Posterior cingulate gyrus (tissue), 11 donors: ENCODE results near the gene MAP2K5.
A peak's percentile ranks its signal among the peaks of the same experiment; 100 is the strongest.

ENCODE experiments used
- DNase-seq, 10 donors: peaks; one replicate each; pipeline versions ENCODE4 v3.0.0 to v3.0.0-alpha.2; 2020 to 2021; ENCODE audit warnings: mixed read lengths in 3 of 10
- intact Hi-C: fragments of 100-400 bp; cut with DNase I; formaldehyde crosslinking; loops from one replicate; pipeline ENCODE4 v1.15.1; 2023

Gene MAP2K5

DNA sequence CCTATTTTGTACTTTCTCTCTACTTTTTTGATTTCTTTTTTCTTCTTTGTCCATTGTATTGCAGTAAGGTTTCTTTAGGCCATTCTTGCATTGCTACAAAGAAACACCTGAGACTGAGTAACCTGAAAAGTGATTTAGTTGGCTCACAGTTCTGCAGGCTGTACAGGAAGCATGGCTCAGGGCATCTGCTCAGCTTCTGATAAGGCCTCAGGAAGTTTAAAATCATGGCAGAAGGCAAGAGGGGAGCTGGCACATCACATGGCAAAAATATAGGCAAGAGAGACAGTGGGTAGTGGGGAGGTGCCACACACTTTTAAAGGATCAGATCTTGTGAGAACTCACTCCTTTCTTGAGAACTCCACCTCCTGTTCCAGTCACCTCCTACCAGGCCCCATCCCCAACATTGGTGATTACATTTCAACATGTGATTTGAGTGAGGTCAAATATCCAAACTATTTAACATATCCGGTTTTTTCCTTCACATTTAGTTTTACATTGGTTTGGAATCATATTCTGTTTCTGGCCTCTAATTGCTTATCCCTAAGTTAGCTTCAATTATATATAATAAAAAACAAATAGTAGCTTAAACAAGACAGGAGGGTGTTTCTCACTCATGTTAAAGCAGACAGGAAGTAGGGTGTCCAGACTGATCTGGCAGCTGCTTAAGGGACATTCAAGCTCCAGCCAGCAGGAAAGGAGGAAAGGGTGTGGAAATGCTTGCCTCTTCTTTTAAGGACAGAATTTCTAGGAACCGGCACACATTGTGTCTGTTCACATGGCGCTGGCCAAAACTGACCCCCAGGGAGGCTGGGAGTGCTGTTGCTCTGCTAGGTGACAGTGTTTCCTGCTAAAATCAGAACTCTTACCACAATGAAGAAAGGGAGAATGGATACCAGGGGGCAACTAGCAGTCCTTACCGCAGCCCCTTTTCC is 254.0 kb downstream of the MAP2K5 start:
- no peak for DNase-seq
- intact Hi-C loops: no loop called here

- no peak for DNase-seq
- intact Hi-C loops: no loop called here
These were observed 257.3 kb downstream of the MAP2K5 start for GRCh38 chr15:67799801-67800205.

- intact Hi-C loops: no loop called here
These were observed 258.6 kb downstream of the MAP2K5 start for GRCh38 chr15:67801142-67801541.

DNA sequence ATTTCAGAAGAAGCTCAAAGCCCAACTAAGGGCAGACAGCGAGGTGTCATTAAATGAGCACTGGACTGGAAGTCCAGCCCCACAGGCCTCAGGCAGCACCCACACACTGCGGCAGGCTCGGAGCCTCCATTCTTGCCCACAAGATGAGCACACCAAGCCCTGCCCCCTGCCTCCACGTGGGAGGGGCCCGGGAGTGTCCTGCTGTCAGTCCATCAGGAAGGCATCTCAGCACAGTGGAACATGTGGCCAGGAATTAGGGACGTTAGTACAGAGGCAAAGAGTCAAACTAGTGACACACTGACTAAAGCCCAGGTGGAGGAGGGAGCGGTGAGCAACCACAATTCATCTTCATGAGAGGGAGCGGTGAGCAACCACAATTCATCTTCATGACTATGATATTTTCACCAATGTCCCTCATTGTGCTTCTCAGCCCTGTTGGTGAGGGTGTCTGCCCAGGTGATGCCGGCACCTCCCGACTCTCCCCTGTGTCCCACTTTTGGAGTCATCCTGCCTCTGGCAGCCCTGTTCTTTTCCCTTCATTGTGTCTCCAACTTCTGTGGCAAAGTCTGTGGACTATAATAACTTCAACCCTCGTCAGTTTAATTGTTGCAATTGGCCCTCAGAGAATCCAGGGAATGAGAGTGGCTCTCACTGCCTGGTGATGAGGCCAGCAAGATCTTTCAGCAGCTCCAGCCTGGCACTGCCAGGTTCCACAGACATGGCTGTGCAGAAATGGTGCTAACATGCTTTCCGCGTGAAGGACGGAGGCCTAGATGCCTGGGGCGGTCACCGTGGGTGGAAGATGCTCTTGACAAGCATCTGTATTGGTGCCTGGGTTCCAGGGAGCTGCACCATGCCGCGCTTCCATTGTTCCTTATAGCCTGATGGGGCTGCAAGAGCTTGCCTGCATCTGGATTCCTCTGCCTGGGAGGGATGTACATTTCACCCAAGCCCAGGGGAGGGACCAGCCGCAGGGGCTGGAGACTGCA is 259.7 kb downstream of the MAP2K5 start:
- intact Hi-C loops: no loop called here

More at GRCh38 chr15:67801142-67801541, 258.6 kb downstream of the MAP2K5 start:
- DNase-seq: no peak

DNA sequence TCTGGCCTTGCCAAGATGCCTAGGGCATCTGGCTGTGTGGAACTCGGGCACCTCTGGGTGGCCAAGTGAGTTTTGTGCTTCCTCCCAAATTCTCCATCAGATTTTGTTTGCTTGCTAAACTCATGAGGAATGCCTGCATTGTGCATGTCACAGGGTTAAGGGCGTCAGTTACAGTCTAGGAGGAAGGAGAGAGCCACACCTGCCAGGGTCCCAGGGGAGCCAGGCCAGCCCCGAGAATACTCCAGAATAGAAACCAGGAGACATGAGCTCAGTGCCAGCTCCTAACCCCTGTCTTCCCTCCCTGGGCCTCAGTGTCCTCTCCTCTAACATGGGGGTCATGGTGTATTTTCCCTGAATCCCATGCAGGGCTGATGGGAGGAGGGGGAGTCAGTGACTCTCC is 260.8 kb downstream of the MAP2K5 start:
- no peak for DNase-seq
- intact Hi-C loops: no loop called here

More for the DNA sequence above, 259.7 kb downstream of the MAP2K5 start:
- no peak for DNase-seq

DNA sequence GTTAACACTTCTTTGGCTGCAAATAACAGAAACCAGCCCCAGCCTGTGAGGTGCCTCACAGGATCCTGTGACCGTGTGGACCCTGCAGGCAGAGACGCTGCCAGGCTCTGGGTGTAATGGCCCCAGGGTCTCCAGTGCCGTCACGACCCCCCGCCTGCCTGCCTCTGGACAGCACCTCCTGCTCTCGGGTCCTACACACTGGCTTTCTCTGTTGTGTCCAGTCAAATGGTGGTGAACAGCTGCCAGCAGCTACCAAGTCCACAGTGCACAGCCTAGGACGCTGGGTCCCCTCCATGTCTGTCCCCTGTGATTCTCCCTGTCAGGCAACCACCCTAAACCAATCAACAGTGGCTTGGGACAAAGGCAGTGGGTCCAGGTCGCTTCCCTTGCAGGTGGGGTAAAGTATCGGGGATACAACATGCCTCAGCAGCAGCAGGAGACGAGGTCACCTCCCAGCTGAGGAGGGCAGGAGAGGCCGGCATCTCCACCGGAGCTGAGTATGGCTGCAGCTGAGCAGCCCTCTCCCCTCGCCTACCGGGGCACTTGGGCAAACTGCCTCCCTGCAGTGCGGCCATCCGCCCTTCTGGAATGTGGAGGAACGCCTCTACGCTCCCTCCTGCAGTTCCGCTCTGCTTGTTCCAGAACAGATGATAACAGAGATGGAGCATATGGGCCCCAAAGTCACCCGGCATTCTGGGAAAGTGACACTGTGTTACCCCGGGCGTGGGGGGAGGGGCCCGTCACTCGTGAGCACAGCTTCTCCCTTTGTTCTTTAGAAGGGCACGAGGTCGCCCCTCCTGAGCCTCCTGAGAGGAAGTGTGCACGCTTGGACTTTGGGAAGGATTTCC is 261.7 kb downstream of the MAP2K5 start:
- DNase-seq: no peak
- intact Hi-C loops: no loop called here

GRCh38 chr15:67805008-67805665 is 262.6 kb downstream of the MAP2K5 start:
- DNase-seq: no peak
- intact Hi-C loops: no loop called here

GRCh38 chr15:67805666-67806516 is 263.4 kb downstream of the MAP2K5 start:
- DNase-seq: peak in 1 of 10 donors; percentile 5
- intact Hi-C loops: no loop called here

GRCh38 chr15:67806536-67806935 is 264.0 kb downstream of the MAP2K5 start:
- peak in 1 of 10 donors; percentile 4 for DNase-seq
- intact Hi-C loops: no loop called here

DNA sequence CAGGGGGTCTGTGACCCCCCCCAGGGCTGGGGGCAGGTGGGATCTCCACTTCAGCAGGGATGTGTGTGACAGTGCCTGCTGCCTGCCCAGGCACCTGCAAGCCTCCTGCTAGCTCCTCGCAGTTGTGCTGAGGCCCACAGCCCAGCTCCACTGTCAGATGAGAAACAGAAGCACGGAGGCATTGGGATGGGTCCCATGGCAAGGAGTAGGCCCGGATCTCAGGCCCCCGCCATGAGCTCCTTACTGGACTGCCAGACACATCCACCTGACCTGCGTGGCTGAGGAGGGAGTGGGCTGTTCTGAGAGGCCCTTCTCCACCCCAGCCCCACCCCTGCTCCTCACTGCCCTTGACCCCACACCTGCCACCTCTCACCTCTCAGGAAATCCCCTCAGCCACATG is 264.6 kb downstream of the MAP2K5 start:
- intact Hi-C loops: no loop called here
- DNase-seq: peak in 1 of 10 donors; percentile 5

GRCh38 chr15:67807836-67808235 is 265.3 kb downstream of the MAP2K5 start:
- DNase-seq: no peak
- intact Hi-C loops: no loop called here

GRCh38 chr15:67808821-67809220 is 266.3 kb downstream of the MAP2K5 start:
- DNase-seq: peak in 1 of 10 donors; percentile 4
- intact Hi-C loops: no loop called here

GRCh38 chr15:67809441-67809840 is 266.9 kb downstream of the MAP2K5 start:
- intact Hi-C loops: no loop called here

DNA sequence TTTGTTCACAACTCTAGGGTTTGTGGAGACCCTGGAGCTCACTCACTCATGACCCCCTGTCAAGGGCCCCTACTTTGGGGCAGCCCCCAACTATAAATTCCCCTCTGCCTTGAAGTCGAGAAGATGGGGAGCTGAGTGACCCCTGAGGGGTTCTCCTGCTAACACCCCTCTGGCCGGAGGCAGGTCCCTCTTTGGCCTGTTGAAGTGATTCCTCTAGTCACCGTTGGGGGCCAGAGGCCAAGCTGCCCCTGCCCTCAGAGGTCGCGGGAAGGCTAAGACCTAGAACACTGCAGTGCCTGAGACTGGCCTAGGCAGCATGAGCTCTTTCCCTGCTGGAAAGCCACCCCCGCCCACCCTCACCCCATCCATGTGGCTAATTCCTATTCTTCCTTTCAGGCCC is 267.4 kb downstream of the MAP2K5 start:
- no peak for DNase-seq
- intact Hi-C loops: no loop called here

More at GRCh38 chr15:67809441-67809840, 266.9 kb downstream of the MAP2K5 start:
- no peak for DNase-seq

DNA sequence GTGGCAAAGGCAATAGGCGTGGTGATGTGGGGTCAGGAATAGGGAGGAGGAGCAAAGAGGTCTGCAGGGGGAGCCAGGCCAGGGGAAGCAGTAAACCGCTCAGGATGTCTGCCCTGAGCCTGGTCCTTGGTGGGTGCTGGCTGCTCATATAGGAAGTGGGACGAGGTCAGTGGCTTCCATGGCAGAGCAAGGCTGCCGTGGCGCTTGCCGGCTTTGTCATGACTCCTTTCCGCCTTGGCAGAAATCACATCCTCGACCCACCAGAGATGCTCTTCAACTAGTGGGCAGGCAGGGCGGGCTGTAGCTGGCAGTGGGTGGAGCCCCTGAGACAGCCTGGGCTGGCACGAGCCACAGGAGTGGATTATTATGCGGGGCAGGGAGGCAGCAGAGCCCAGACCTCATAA is 269.7 kb downstream of the MAP2K5 start:
- intact Hi-C loops: no loop called here
- peak in 1 of 10 donors; percentile 68 for DNase-seq

GRCh38 chr15:67813104-67813634 is 270.7 kb downstream of the MAP2K5 start:
- peak in 1 of 10 donors; percentile 18 for DNase-seq
- intact Hi-C loops: no loop called here

DNA sequence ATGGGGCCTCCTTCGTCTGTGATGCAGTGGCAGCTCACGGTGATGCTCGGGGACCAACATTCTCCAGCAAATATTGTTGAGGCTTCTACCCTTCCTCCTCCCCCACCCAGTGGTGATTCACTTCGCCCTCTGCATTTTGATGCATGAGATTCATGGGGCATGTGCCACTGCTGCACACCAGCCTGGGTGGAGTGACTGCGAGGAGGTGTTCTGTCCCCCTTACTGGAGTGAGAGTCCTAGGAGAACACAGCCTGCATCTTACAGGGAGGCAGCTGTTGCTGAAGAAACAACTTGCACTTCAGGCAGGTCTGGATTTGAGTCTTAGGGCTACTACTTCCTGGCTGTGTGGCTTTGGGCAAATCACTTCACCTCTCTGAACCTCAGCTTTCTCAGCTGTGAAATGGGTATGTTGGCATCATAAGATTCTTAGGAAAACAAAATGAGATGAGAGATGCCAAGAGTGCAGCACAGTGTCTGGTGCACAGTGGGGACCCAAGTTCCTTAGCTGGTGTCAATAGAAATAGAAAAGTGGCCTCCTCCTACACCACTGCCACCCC is 272.6 kb downstream of the MAP2K5 start:
- intact Hi-C loops: no loop called here
- DNase-seq: no peak

DNA sequence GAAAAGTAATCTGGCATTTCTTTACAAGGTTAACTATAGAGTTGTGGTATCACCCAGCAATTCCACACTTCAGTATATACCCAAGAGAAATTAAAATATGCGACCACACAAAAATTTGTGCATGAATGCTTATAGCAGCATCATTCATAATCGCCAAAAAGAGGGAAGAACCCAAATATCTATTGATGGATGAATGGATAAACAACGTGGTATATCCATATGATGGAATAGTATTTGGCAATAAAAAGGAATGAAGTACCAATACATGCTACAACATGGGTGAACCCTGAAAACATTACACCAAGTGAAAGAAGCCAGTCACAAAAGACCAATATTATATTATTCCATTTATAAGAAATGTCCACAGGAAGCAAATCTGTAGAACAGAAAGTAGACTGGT is 274.2 kb downstream of the MAP2K5 start:
- no peak for DNase-seq
- intact Hi-C loops: no loop called here
